HG03159 (cell line): ENCODE data around the gene CFD.
"Not testable (repeated sequence)": the region's sequence is repeated elsewhere in the genome, so short reads cannot be mapped to it uniquely, and the experiment has no call there.

Source experiments
- ATAC-seq: cut with Tn5 transposase; IDR thresholded peaks from one replicate; pipeline ENCODE4 v1.9.1; 2021; ENCODE audit warnings: mild to moderate bottlenecking, moderate library complexity; ENCODE audit not compliant: unreplicated experiment

Gene CFD

DNA sequence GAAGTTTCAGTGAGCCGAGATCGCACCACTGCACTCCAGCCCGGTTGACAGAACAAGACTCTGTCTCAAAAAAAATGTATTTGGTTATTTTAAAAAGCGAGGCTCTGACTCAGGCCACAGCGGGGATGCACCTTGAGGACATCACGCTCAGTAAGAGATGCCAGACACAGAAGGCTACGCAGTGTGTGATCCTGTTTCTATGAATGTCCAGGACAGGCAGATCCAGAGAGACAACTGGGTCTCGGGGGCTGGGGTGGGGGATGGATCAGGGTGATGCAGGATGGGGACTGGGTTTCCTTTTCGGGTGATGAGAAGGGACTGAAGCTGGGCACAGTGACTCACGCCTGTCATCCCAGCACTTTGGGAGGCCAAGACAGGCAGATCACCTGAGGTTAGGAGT, 28.1 kb downstream of the CFD start:
- ATAC-seq, result no peak

DNA sequence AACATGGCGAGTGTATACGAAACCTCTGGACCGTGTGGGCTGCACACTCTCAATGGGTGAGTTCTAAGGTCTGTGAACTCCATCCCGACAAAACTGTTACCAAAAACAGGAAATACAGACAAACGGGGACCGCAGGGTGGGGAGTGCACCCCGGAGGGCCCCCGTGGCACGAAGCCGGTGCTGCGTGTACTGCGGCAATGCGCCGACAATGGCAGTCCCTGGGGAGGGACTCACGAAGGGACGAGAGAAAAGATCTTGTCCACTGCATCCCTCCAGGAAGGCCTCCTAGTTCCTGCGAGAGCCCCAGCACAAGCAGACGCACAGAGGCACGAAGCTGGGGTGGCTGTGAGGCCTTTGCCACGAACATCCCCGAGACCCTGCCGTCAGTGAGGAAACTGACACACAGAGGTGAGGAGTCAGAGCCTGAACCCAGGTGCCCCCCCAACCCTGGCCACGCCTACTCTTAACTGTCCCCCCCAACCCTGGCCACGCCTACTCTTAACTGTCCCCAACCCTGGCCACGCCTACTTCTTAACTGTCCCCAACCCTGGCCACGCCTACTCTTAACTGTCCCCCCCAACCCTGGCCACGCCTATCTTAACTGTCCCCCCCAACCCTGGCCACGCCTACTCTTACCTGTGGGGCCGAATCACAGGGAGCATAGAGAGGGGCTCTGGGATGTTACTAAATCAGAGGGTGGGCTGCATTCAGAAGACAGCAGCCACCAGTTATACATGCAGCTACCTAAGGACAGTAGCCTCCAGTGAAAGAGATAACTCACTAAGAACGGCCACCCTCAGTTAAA, 29.3 kb downstream of the CFD start:
- ATAC-seq, result no peak

DNA sequence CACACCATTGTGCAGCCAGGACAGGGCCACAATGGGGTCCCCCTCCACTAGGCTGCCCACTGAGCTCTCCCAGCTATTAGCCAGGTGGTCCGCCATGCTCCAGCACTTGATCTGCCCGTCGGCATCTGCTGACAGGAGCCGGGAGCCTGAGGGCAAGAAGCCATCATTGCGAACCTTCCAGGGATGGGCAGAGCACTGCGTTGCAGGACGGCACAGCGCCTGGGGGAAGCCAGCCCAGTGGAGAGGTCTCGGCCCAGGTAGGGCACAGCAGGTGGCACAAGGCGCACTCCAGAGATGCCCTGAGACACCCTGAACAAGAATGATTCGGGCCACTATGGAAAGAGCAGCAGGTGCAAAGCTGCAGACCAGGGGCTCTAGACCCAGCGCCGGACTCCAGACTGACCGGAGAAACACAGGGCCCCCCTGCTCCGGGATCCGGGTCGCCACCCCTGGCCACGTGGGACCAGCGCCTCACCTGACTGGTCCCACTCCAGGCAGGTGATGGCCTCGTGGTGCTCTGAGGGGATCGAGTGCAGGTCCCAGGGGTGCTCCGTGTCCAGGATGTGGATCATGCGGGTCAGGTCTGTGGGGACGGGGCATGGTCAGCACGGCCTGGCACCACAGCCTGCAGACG, 30.3 kb downstream of the CFD start:
- no peak for ATAC-seq

DNA sequence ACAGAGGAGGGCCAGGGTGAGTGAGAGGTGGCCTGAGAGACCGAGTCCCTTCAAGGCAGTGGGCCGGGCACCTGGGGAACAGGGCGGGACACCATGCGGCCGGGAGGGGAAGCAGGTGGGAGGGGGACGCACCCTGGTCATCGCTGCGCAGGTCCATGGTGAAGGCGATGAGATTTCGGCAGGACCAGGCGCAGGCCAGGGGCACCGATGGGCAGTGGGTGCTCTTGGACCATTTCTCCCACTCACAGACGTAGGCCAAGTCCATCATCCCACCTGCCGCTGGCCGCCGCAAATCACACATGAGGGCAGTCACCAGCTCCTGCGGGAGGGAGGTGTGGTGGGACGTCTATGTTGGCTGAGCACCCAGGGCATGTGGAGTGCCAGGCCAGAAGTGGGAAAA, 31.4 kb downstream of the CFD start:
- ATAC-seq, result no peak

DNA sequence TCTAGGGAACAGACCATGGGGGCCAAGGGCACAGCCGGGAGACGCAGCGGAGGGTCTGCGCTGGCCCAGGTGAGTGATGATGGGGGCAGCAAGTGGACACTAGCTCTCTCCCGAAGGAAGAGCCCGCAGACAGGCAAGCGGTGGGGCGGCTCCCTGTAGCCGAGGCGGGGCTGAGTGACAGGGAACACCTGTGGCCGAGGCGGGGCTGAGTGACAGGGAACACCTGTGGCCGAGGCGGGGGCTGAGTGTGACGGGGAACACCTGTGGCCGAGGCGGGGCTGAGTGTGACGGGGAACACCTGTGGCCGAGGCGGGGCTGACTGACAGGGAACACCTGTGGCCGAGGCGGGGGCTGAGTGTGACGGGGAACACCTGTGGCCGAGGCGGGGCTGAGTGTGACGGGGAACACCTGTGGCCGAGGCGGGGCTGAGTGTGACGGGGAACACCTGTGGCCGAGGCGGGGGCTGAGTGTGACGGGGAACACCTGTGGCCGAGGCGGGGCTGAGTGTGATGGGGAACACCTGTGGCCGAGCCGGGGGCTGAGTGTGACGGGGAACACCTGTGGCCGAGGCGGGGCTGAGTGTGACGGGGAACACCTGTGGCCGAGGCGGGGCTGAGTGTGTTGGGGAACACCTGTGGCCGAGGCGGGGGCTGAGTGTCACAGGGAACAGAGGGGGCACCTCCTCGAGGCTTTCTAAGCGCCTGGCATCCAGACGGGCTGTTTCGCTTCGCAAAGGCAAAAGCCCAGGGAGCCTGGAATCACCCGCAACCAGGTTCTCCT, 32.1 kb downstream of the CFD start:
- ATAC-seq, result not testable (repeated sequence)

DNA sequence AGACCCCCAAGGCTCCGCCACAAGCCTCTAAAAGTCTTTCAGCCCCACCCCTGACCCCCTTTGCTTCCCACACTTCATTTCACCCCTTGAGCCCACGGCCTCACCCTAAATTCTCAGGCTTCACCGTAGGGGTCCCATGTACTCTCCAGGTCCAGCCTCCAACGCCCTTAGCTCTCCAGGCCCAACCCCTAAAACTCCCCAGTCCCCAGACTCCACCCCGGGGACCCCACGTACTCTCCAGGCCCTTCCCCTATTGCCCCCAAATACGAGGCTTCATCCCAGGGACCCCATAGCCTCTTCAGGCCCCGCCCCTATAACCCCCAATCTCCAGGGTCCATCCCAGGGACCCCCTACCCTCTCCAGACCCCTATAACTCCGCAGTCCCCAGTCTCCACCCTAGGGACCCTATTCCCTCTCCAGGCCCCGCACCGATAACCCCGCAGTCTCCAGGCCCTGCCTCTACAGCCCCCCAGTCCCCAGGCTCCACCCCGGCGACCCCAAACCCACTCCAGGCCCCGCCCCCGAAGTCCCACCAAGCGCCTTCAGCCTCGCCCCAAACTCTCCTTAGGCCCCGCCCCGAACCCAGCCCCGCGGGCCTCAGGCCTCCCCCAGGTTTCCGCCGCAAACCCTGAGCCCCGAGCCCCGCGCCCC, 32.9 kb downstream of the CFD start:
- no peak for ATAC-seq

DNA sequence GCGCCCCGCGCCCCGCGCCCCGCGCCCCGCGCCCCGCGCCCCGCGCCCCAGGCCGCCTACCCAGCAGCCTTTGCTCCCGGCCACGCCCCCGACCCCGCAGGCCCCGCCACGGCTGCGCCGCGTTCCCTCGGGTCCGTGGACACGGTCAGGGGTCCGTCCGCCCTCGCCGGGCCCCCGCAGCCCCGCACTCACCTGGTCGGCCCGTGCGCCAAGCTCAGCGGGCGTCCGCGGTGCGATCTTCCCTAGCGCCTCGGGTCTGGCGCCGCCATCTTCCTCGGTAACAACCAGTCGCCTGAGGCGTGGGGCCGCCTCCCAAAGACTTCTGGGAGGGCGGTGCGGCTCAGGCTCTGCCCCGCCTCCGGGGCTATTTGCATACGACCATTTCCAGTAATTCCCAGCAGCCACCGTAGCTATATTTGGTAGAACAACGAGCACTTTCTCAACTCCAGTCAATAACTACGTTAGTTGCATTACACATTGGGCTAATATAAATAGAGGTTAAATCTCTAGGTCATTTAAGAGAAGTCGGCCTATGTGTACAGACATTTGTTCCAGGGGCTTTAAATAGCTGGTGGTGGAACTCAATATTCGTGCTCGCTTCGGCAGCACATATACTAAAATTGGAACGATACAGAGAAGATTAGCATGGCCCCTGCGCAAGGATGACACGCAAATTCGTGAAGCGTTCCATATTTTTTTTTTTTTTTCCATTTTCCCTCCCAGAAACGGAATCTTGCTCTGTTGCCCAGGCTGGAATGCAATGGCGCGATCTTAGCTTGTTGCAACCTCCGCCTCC, 33.6 kb downstream of the CFD start, which contains the start of the genes MED16 and RNU6-9:
MED16 (minus strand) TSS at position 294 of the 796 bp plus-strand sequence. CDS start 2,056 bp downstream, outside the sequence.
RNU6-9 (plus strand) TSS at position 591 of the 796 bp plus-strand sequence.
- peak; percentile 79 for ATAC-seq

DNA sequence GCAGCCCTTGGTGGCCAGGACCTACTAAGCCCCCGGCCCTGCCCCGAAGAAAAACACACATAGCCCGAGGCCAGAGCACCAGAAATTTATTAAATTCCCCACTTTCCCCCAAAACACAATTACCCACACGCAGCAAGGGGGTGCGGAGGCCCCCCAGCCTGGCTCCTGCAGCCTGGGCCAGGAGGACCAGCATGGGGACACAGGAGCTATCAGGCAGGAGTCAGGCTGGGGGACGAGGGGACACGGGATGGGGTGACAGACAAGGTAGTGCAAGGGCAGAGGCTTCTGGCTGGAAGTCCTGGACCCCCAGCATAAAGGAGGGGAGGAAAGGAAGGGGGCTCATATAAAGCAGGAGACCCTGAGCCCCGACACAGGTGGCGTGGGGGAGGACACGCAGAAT, 37.0 kb downstream of the CFD start:
- ATAC-seq, result no peak

DNA sequence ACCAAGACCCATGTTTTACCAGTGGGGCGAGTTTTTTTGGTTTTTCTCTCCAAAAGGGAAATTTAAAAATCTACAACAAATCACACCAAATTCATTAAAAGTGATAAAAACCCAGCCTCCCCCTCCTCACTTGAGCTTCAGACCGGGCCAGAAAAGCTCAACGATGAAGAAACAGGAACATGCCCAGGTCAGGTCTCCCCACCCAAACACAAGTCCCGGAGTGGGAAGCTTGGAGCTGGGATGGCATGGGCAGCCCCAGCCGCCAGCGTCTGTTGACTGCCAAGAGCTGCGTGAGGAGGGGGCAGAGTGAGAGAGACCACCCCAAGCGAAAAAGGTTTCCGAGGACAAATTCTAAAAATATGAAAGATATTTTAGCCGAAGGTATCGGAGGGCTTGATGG, 37.5 kb downstream of the CFD start:
- ATAC-seq, result no peak

DNA sequence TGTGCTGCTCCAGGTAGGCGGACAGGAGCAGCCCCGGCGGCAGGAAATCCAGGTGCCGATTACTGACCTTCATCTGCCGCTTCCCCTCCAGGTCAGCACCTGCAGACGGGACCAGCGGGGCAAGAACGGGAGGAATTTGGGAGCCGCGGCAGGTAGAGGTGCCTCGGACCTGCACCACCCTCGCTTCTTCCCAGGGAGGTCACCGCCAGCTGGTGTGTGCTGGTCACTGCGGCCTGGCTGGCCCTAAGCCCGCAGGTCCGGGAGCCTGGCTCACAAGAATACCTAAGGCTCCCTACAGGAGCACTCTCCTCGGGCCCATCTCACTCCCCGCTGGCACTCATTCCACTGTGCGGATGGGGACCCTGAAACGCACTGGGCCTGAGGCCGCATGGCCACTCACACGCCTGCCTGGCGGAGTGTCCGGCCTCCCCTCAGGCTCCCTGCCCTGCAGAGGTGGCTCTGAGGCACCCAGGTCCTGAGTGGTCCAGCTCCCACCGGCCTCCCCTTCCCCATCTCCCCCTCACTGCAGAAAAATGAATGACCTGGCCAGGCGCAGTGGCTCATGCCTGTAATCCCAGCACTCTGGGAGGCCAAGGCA, 38.1 kb downstream of the CFD start:
- no peak for ATAC-seq

DNA sequence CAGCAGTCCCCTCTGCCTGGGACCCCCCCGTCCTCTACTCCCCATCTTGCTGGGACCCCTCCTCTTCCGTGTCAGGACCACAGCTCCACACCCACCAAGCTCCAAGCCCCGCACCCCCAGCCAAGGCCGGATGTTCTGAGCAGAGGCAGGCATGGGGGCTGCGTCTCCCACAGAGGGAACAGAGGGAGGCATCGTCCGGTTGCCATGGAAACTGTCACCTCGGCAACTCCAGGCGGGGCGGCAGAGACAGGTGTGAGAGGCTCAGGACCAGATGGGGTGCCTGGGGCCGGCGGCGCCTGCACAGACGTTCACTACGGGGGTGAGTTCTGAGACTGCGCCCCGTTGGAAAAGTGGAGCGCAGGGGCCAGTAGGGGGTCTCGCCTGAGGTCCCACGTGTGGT, 39.2 kb downstream of the CFD start:
- no peak for ATAC-seq

DNA sequence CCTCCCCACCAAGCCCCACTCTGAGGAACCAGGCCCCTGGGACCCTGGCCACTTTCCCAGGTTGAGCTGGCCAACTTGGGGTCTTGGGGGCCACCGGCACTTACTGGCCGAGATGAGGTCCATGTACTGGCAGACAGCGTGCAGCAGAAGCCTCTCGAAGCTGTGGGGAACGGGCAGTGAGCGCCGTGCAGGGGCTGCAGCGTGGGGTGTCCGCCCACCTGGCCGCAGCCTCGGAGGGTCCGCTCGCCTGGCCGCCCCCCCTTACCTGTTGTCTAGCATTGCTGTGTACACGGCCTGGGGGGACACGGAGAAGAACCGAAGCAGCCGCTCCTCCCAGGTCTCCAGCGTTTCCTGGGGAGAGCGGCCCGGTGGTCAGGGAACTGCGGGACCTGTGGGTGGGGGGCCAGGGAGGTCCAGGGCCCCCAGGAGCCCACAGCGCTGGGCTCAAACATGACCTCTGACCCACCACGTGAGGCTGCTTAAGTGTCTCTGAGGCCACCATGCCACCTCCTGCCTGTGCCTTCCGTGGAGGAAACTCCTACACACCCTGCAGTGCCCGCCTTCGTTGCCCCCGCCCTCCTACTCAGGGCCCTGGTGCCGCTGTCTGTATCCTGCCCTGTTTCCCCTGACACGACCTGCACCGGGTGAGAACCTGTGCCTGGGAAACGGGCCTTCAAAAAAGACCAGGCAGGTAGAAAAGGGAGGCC, 40.0 kb downstream of the CFD start:
- no peak for ATAC-seq

DNA sequence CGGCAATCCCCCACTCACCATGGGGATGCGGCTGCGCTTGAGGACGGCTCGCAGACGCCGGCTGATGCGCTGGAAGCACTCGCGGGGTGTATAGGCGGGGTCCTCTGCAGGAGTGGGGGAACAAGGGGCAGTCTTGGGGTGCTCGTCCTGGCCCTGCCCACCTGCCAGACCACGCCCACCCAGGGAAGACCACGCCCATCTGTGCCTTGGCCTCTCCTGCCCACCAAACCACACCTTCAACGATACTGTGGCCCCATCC, 40.5 kb downstream of the CFD start:
- ATAC-seq, result no peak

DNA sequence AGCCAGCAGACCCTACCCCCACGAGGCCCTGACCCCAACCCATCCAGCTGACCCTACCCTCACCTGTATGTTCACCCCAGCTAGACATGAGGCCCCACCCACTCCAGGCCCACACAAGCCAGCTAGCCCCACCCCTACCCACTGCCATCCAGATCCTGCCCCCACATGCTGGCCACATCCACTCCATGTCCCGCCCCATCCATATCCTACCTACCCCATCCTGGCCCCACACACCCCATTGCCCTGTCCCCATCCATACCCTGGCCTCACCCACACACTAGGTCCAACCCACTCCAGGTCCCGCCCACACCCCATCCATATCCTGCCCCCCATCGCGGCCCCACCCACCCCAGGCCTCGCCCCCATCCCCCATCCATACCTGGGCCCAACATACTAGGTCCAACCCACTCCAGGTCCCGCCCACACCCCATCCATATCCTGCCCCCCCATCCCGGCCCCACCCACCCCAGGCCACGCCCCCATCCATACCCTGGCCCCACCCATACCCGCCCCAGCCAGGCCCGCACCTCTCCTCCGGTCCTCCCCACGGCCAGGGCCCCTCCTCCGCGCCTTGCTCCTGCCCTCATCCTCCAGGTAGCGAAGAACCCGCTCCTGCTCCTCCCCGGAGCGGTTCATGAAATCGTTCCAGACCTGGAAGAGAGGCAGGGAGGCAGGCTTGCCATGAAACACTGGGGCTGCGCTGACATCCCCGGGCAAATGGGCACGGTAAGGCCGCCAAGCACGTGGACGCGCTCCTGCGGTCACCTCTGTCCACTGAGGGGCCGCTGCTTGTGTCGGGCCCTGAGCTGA, 41.0 kb downstream of the CFD start:
- ATAC-seq, result no peak

DNA sequence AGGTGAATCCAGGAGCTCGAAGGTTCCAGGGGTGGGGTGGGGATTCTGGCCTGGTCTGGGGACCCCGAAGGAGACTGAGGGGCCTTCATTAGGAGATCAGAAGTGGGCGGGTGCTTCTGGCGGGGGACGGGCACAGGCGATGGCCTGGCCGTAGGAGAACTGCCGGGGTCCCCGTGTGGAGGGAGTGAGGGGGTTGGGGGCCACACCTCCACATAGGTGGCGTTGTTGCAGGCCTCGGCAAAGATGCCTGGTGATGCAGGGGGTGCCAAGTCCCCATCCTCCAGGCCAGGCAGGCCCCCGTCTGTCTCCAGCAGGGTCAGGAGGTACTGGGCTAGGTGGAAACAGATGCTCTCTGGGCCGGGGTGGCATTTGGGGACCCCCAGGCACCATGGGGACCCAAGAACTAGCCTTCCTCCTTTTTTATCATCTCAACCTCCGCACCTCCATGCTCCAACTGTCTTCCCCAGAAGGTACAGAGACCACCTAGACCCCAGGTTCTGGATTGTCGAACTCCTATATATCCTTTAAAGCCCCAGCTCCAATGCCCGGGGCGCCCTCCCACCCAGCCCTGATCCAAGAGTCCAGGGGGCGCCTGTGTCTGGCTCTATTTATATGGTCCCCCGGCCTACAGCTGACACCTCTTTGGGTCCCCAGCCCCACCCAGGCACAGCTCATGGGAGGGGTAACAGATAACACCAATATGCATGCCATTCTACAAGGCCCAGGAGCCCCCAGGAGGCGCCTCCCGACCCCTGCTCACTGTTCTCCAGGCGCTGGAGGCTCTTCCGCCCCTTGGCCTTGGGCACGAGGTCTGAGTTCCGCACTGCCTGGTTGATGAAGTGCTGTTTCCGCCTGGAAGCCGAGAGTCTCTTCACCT, 42.0 kb downstream of the CFD start:
- ATAC-seq, result no peak

DNA sequence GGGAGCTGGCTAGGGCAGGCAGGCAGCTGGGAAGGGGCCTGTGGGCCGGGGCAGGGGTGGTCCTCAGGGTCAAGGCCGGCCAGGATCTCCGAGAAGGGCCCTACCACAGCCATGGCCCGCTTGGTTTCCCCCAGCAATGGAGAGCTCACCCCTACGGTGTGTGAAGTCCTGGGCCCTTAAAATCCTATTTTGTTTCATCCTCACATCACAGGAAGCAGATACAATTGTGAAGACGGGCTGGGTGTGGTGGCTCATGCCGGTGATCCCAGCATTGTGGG, 42.6 kb downstream of the CFD start:
- no peak for ATAC-seq

DNA sequence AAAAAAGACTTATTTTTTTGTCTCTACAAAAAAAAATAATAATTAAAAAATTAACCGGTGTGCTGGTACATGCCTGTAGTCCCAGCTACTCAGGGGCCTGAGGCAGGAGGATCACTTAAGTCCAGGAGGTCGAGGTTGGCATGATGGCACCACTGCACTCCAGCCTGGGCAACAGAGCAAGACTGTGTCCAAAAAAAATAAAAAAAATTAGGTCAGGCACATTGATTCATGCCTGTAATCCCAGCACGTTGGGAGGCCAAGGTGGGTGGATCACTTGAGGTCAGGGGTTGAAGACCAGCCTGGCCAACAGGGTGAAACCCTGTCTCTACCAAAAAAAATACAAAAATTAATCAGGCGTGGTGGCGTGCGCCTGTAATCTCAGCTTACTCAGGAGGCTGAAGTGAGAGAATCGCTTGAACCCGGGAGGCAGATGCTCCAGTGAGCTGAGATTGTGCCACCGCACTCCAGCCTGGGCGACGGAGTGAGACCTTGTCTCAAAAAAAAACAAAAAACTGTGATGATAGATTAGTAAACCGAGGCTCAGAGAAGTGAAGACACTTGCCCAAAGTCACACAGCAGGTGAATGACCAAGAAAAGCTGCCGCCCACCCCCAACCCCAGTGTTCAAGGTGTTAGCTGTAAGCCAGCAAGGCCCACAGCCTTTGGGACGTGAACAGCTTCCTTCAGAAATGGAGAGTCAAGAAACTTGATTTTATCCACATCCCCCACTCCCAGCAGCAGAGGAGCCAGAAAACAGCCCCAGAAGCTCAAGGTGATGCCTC, 43.2 kb downstream of the CFD start:
- no peak for ATAC-seq
